Thoracic aorta (tissue), 2 donors: ENCODE measurements around the gene CNTLN. TPM values are rescaled to one million over a fixed set of nuclear protein-coding genes. Genes with fewer than 3 reads are reported as not detected.

ENCODE experiments used
- ATAC-seq: fragments of 150-250 bp; one replicate; pipeline ENCODE4 v1.8.0; 2017; ENCODE audit warnings: low read depth; ENCODE audit not compliant: insufficient number of reproducible peaks, low FRiP score
- DNase-seq: peaks from one replicate; pipeline ENCODE4 v3.0.0-alpha.2; 2020; ENCODE audit warnings: low spot score
- H3K27ac ChIP-seq, 2 donors: fragments of 200-600 bp; sonication (generic); 1 replicate in 1 of 2; 2 replicates in 1 of 2; pipeline ENCODE4 v1.5.1; 2016; ENCODE audit warnings: mild to moderate bottlenecking in 2 of 2, moderate library complexity in 2 of 2
- H3K27me3 ChIP-seq: fragments of 200-600 bp; sonication (generic); replicated peaks from 2 replicates; pipeline ENCODE4 v1.6.0; 2016; ENCODE audit warnings: mild to moderate bottlenecking; ENCODE audit not compliant: insufficient read depth
- H3K36me3 ChIP-seq: fragments of 200-600 bp; sonication (generic); one replicate; pipeline ENCODE4 v1.5.1; 2016
- H3K4me1 ChIP-seq, 2 donors: fragments of 200-600 bp; sonication (generic); 1 replicate in 1 of 2; 2 replicates in 1 of 2; pipeline versions ENCODE4 v1.5.1 to v1.6.0; 2016; ENCODE audit warnings: low read depth in 2 of 2, mild to moderate bottlenecking in 1 of 2; ENCODE audit not compliant: control insufficient read depth in 1 of 2
- H3K4me3 ChIP-seq: fragments of 200-600 bp; sonication (generic); 2 replicates; pipeline ENCODE4 v1.5.1; 2016; ENCODE audit warnings: mild to moderate bottlenecking
- H3K9me3 ChIP-seq: fragments of 200-600 bp; sonication (generic); 2 replicates; pipeline ENCODE4 v1.5.1; 2016
- CTCF ChIP-seq: fragments of 200-600 bp; sonication (generic); IDR thresholded peaks from one replicate; pipeline ENCODE4 v1.5.1; 2019; ENCODE audit warnings: antibody characterized with exemption
- total RNA-seq, 2 donors: library from RNA; depleted of rRNA; stranded (reverse); fragments of >200 nt; gene quantifications; one replicate each; pipeline versions ENCODE4 v1.1.0 to v1.2.3, GENCODE V29; 2016

CNTLN gene
- total RNA-seq, 2 donors from 2014 or later, result 11.4 to 16.4 TPM

GRCh38 chr9:17403539-17403938, 268.7 kb downstream of the CNTLN start:
- Histone ChIP-seq H3K27ac (no peak overlapping the region), H3K4me3 (no peak overlapping the region), H3K9me3 (no peaks in the 10 kb centered on the region), H3K4me1 (no peaks in the 10 kb centered on the region), H3K36me3 (no peaks in the 10 kb centered on the region), H3K27me3 (no peaks in the 10 kb centered on the region)
- ATAC-seq (no peak), DNase-seq (no peak)
- TF ChIP-seq CTCF, result no peak

GRCh38 chr9:17414986-17415385, 280.1 kb downstream of the CNTLN start:
- no peak overlapping the region for H3K4me3 ChIP-seq
- DNase-seq (no peak), ATAC-seq (no peak)
- H3K27ac ChIP-seq, result no peak overlapping the region
- no peaks in the 10 kb centered on the region for H3K27me3 ChIP-seq
- no peaks in the 10 kb centered on the region for H3K9me3 ChIP-seq
- H3K4me1 ChIP-seq, result no peaks in the 10 kb centered on the region
- peaks cover 5% of the 10 kb centered on the region for H3K36me3 ChIP-seq
- TF ChIP-seq CTCF, result no peak

DNA sequence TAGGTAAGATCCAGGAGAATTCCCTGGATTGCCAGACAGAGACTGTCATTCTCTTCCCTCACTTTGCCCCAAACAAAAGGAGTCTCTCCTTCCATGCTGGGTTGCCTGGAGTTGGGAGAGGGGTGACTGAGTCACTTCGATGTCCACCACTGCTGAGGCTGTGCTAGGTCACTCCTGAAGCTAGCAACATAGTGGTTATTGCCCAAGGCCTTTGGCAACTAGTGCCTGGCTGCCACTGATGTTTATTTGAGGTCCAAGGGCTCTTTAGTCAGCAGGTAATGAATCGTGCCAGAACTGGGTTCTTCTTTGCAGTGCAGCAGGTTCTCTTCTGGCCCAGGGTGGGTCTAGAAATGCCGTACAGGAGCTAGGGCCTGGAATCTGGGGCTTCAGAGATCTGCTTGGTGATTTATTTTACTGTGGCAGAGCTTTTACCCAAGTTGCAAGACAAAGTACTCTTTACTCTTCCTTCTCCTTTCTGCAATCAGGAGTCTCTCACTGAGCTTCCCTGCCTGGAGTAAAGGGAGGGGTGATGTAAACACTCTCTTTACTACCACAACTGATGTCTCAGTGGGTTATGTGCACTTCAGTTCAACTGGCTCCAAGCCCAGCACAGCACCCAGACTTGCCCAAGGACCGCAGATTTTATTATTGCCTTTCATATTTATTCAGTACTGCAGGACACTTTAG, 288.3 kb downstream of the CNTLN start:
- H3K4me1 ChIP-seq, result no peaks in the 10 kb centered on the region
- H3K27me3 ChIP-seq, result no peaks in the 10 kb centered on the region
- no peak for TF ChIP-seq CTCF
- ATAC-seq (no peak), DNase-seq (no peak)
- no peaks in the 10 kb centered on the region for H3K36me3 ChIP-seq
- no peak overlapping the region for H3K4me3 ChIP-seq
- H3K27ac ChIP-seq, result no peak overlapping the region
- H3K9me3 ChIP-seq, result no peaks in the 10 kb centered on the region

- Histone ChIP-seq H3K36me3 (no peaks in the 10 kb centered on the region), H3K4me3 (no peak overlapping the region), H3K27ac (no peak overlapping the region), H3K4me1 (no peaks in the 10 kb centered on the region), H3K27me3 (no peaks in the 10 kb centered on the region), H3K9me3 (no peaks in the 10 kb centered on the region)
- no peak for DNase-seq
- ATAC-seq, result no peak
- TF ChIP-seq CTCF, result no peak
Measured at GRCh38 chr9:17423681-17424011, 288.8 kb downstream of the CNTLN start.

GRCh38 chr9:17425384-17425783, 290.5 kb downstream of the CNTLN start:
- Histone ChIP-seq H3K4me1 (no peaks in the 10 kb centered on the region), H3K27me3 (no peaks in the 10 kb centered on the region), H3K36me3 (no peaks in the 10 kb centered on the region), H3K9me3 (no peaks in the 10 kb centered on the region), H3K27ac (no peak overlapping the region), H3K4me3 (no peak overlapping the region)
- no peak for TF ChIP-seq CTCF
- ATAC-seq (no peak), DNase-seq (no peak)
